ENCODE measurements around the gene TRABD2B. TPM values are rescaled to one million over a fixed set of nuclear protein-coding genes. Genes with fewer than 3 reads are reported as not detected.

TRABD2B gene
- total and polyA plus RNA-seq, 2 donors (not counting 3 experiments of a cell fraction or from before 2014, with no cell fraction given): not detected

DNA sequence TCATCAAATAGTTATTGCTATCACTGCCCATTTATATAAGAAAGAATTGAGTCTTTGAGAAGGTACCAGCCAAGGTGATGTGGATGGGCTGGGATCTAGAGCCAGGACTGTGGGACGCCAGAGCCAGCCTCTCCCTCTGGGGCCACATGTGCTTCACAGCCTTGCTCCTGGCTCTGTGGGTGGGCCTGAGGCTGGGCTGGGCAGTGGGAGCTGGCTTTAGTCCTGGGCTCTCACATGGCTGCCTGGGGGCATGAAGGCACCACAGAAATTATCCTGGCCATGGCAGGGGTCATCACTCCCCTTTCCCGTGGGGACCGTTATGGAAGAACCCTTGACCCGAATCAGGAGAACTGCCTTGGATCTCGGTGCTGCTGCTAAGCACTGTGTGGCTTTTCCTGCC lies 203.1 kb downstream of the TRABD2B start:
- TF ChIP-seq GATA2 (IDR thresholded peaks at IDR 0.05; ENCODE audit: insufficient read depth, insufficient read length, low read depth, low read length): no peak
- TF ChIP-seq POLR2A (IDR thresholded peaks at IDR 0.05; ENCODE audit: low read depth, low read length): no peak
- no peak for TF ChIP-seq POLR2AphosphoS5 (IDR thresholded peaks at IDR 0.05; ENCODE audit: insufficient read depth, low read depth, low read length)
- TF ChIP-seq, protein P1, sequence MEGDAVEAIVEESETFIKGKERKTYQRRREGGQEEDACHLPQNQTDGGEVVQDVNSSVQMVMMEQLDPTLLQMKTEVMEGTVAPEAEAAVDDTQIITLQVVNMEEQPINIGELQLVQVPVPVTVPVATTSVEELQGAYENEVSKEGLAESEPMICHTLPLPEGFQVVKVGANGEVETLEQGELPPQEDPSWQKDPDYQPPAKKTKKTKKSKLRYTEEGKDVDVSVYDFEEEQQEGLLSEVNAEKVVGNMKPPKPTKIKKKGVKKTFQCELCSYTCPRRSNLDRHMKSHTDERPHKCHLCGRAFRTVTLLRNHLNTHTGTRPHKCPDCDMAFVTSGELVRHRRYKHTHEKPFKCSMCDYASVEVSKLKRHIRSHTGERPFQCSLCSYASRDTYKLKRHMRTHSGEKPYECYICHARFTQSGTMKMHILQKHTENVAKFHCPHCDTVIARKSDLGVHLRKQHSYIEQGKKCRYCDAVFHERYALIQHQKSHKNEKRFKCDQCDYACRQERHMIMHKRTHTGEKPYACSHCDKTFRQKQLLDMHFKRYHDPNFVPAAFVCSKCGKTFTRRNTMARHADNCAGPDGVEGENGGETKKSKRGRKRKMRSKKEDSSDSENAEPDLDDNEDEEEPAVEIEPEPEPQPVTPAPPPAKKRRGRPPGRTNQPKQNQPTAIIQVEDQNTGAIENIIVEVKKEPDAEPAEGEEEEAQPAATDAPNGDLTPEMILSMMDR (IDR thresholded peaks at IDR 0.05; ENCODE audit: extremely low read depth in 1 of 2, insufficient read depth in 1 of 2, low read depth in 1 of 2, low read length in 2 of 2): no peak
- TF ChIP-seq MYC (IDR thresholded peaks at IDR 0.05; ENCODE audit: low read depth, low read length): no peak
- TF ChIP-seq EZH2 (IDR thresholded peaks at IDR 0.05; ENCODE audit: borderline replicate concordance, low read depth, low read length, severe bottlenecking): no peak
- TF ChIP-seq MAX (IDR thresholded peaks at IDR 0.05; ENCODE audit: insufficient read depth, insufficient read length): no peak
- no peak for TF ChIP-seq FOS (IDR thresholded peaks at IDR 0.05; ENCODE audit: borderline replicate concordance, insufficient read depth, low read length)
- no peak for TF ChIP-seq JUN (IDR thresholded peaks at IDR 0.05; ENCODE audit: borderline replicate concordance, insufficient read depth, insufficient read length, low read depth)
- DNase-seq (ENCODE audit: low read depth, low spot score) (no peak), FAIRE-seq (no peak)
- no peak overlapping the region for H2AFZ ChIP-seq (ENCODE audit: low read depth, low read length)
- ChIA-PET POLR2A (no interaction called here), CTCF (no interaction called here)
- no peaks in the 10 kb centered on the region for H3K36me3 ChIP-seq (ENCODE audit: control insufficient read depth in 2 of 2, extremely low read depth in 1 of 2, insufficient read depth in 2 of 2, low read length in 2 of 2)
- H3K4me2 ChIP-seq (ENCODE audit: insufficient read depth, low read length): no peak overlapping the region
- no peak overlapping the region for H3K27ac ChIP-seq (ENCODE audit: insufficient read depth, low read depth, low read length)
- intact Hi-C loops (cut with micrococcal nuclease) (no loop called here), dilution Hi-C loops (cut with MboI; ENCODE audit: extremely low pct_ligation_motif_present, low sequenced_read_pairs) (no loop called here)
- H3K9me1 ChIP-seq (replicated peaks; ENCODE audit: control insufficient read depth, extremely low read depth, insufficient read depth, low read length): no peaks in the 10 kb centered on the region
- no peaks in the 10 kb centered on the region for H3K4me1 ChIP-seq (ENCODE audit: control insufficient read depth, extremely low read depth, insufficient read depth, low read length)
- BruUV-seq (replicated peaks): no TSS peak
- no peaks in the 10 kb centered on the region for H3K79me2 ChIP-seq (ENCODE audit: control insufficient read depth, insufficient read depth, low read length)
- H4K20me1 ChIP-seq (replicated peaks; ENCODE audit: control insufficient read depth, extremely low read depth, insufficient read depth, low read length): no peaks in the 10 kb centered on the region
- no peak overlapping the region for H3K9ac ChIP-seq (replicated peaks; ENCODE audit: extremely low read depth, insufficient read depth, low read length)
- no peak overlapping the region for H3K4me3 ChIP-seq (replicated peaks in 1 of 3; ENCODE audit: insufficient read depth in 1 of 3, low read depth in 1 of 3, low read length in 3 of 3)
- H3K27me3 ChIP-seq (ENCODE audit: control insufficient read depth in 2 of 2, insufficient read depth in 2 of 2, low read length in 2 of 2): no peaks in the 10 kb centered on the region
- H3K9me3 ChIP-seq (replicated peaks; ENCODE audit: control insufficient read depth, insufficient read depth, low read length): no peaks in the 10 kb centered on the region
